ENCODE measurements around the gene ABHD18. TPM values are rescaled to one million over a fixed set of nuclear protein-coding genes. Genes with fewer than 3 reads are reported as not detected.

ABHD18 gene
- polyA plus RNA-seq, 2 of the 4 experiments (the other 2 are of a cell fraction) = 4.5 to 5.1 TPM

DNA sequence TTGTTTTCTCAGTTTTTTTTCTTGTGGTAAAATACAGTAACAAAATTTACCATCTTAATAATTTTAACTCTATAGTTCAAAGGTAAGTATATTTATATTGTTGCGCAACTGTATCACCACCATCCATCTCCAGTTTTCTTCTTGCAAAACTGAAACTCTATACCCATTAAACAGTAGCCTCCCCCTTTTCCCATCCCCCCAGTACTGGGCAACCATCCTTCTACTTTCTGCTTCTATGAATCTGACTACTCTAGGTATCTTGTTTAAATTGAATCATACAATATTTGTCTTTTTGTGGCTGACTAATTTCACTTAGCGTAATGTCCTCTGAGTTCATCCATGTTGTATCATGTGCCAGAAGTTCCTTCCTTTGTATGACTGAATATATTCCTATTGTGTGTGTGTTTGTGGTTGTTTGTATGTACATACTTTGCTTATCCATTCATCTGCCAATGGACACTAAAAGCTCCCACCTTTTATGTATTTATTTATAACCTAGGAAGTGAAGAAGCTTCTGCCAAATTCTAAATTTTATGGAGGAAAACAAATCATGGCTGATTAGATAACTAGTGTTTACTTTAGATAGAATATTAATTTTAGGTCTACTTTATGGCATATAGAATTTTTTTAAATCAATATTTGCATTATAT, 10.0 kb downstream of the ABHD18 start (continued):
- TF ChIP-seq MYC (IDR thresholded peaks at IDR 0.05; ENCODE audit: borderline replicate concordance, low read length) = no peak
- no peak for TF ChIP-seq MAFK (IDR thresholded peaks at IDR 0.05; ENCODE audit: partially characterized antibody)
- TF ChIP-seq NPAS2 (CRISPR knock-in tag; IDR thresholded peaks at IDR 0.05; ENCODE audit: borderline replicate concordance) = no peak

DNA sequence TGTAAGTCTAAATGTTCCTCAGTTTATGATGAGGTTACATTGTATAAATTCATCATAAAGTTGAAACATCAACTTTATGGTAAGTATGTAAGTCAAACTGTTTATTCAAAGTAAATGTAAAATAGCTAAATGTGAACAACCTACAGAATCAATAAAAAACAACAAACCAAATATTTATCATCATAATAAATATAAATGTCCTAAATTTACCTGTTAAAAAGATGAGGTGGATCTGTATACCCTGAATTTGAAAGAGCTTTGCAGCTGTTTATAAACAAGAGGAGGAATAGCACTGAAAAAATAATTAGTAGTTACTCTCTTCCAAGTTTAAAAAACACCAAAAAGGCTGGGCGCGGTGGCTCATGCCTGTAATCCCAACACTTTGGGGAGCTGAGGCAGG, 13.7 kb downstream of the ABHD18 start:
- Histone ChIP-seq H3K27ac (no peak overlapping the region), H3K4me2 (no peak overlapping the region), H3K9me3 (no peaks in the 10 kb centered on the region; the same call in 2 of the 3 replicates), H3K4me3 (no peak overlapping the region), H3K4me1 (peaks cover 18% of the 10 kb centered on the region)
- no peak for FAIRE-seq
- no peak for DNase-seq (ENCODE audit: low read depth in 1 of 2, low spot score in 1 of 2)
- POLR2A ChIA-PET = interaction anchor here (2.0 kb wide), 1 partner anchor 14 kb away, joined by 9 read pairs; the partner anchor contains the start of genes ABHD18 and MFSD8
- no peak for ATAC-seq
- 90% methylated on average over 2 of the region's 2 CpGs for WGBS (ENCODE audit: missing lambda C conversion rate)
- CTCF ChIA-PET = interaction anchor here (1.2 kb wide), 1 partner anchor 19 kb away, joined by 4 read pairs; no protein-coding TSS in a partner anchor
- TF ChIP-seq CBX2 (IDR thresholded peaks at IDR 0.05; ENCODE audit: borderline replicate concordance, low read depth) (no peak), BHLHE40 (IDR thresholded peaks at IDR 0.05; ENCODE audit: low read depth, low read length) (no peak)

DNA sequence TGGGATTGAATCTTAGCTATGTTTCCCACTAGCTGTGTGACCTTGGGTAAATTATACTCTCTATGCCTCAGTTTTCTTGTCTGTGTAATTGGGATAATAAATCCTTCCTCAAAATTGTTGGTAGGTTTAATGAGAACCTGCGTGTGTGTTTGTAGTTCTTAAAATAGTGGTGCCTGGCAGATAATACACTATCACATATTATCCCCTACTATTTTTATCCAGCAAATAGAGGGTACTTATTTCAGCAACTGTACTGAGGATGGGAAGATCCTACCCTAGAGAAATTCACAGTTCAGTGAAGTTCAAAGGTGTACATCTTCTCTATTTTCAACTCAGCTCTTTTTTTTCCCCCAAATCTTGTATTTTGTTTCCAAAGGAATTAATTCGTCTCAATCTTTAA, 17.2 kb downstream of the ABHD18 start:
- POLR2A ChIA-PET = no interaction called here
- Histone ChIP-seq H3K4me3 (no peak overlapping the region), H3K27ac (no peak overlapping the region), H3K4me2 (no peak overlapping the region), H3K9me3 (no peaks in the 10 kb centered on the region; the same call in 2 of the 3 replicates), H3K4me1 (no peaks in the 10 kb centered on the region)
- 93% methylated on average over 2 of the region's 2 CpGs for WGBS (ENCODE audit: missing lambda C conversion rate)
- no peak for FAIRE-seq
- CTCF ChIA-PET = interaction anchor here (1.3 kb wide), 2 partner anchors 17 to 23 kb away, joined by 3 to 4 read pairs; partner anchors contain the start of genes ABHD18 and MFSD8
- no peak for ATAC-seq
- TF ChIP-seq, protein P1, sequence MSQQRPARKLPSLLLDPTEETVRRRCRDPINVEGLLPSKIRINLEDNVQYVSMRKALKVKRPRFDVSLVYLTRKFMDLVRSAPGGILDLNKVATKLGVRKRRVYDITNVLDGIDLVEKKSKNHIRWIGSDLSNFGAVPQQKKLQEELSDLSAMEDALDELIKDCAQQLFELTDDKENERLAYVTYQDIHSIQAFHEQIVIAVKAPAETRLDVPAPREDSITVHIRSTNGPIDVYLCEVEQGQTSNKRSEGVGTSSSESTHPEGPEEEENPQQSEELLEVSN (IDR thresholded peaks at IDR 0.05; ENCODE audit: borderline replicate concordance, low read depth) = no peak
- TF ChIP-seq RARB (CRISPR knock-in tag; IDR thresholded peaks at IDR 0.05) (no peak), KDM1A (IDR thresholded peaks at IDR 0.05; ENCODE audit: low read depth) (no peak), MAX (IDR thresholded peaks at IDR 0.05) (no peak), FOSB (CRISPR knock-in tag; IDR thresholded peaks at IDR 0.05) (no peak), JUN (IDR thresholded peaks at IDR 0.05) (no peak), ZSCAN20 (CRISPR knock-in tag; IDR thresholded peaks at IDR 0.05) (no peak), ATOH8 (CRISPR knock-in tag; IDR thresholded peaks at IDR 0.05; ENCODE audit: low read depth) (no peak), KDM5A (IDR thresholded peaks at IDR 0.05) (no peak), EHF (CRISPR knock-in tag; IDR thresholded peaks at IDR 0.05) (no peak), ESRRA (IDR thresholded peaks at IDR 0.05; ENCODE audit: borderline replicate concordance, low read length) (no peak), ZNF302 (CRISPR knock-in tag; IDR thresholded peaks at IDR 0.05) (no peak), SREBF2 (IDR thresholded peaks at IDR 0.05) (no peak), HOXB13 (CRISPR knock-in tag; IDR thresholded peaks at IDR 0.05; ENCODE audit: low read depth) (no peak), HDAC2 (IDR thresholded peaks at IDR 0.05) (no peak), POLR2A (IDR thresholded peaks at IDR 0.05; ENCODE audit: low read length) (no peak)
- TF ChIP-seq, protein P2, sequence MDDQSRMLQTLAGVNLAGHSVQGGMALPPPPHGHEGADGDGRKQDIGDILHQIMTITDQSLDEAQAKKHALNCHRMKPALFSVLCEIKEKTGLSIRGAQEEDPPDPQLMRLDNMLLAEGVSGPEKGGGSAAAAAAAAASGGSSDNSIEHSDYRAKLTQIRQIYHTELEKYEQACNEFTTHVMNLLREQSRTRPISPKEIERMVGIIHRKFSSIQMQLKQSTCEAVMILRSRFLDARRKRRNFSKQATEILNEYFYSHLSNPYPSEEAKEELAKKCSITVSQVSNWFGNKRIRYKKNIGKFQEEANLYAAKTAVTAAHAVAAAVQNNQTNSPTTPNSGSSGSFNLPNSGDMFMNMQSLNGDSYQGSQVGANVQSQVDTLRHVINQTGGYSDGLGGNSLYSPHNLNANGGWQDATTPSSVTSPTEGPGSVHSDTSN (IDR thresholded peaks at IDR 0.05) = no peak
- TF ChIP-seq, protein P3, sequence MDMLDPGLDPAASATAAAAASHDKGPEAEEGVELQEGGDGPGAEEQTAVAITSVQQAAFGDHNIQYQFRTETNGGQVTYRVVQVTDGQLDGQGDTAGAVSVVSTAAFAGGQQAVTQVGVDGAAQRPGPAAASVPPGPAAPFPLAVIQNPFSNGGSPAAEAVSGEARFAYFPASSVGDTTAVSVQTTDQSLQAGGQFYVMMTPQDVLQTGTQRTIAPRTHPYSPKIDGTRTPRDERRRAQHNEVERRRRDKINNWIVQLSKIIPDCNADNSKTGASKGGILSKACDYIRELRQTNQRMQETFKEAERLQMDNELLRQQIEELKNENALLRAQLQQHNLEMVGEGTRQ (IDR thresholded peaks at IDR 0.05) = no peak
- TF ChIP-seq, protein P4, sequence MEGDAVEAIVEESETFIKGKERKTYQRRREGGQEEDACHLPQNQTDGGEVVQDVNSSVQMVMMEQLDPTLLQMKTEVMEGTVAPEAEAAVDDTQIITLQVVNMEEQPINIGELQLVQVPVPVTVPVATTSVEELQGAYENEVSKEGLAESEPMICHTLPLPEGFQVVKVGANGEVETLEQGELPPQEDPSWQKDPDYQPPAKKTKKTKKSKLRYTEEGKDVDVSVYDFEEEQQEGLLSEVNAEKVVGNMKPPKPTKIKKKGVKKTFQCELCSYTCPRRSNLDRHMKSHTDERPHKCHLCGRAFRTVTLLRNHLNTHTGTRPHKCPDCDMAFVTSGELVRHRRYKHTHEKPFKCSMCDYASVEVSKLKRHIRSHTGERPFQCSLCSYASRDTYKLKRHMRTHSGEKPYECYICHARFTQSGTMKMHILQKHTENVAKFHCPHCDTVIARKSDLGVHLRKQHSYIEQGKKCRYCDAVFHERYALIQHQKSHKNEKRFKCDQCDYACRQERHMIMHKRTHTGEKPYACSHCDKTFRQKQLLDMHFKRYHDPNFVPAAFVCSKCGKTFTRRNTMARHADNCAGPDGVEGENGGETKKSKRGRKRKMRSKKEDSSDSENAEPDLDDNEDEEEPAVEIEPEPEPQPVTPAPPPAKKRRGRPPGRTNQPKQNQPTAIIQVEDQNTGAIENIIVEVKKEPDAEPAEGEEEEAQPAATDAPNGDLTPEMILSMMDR (IDR thresholded peaks at IDR 0.05) = no peak
- no peak for DNase-seq (ENCODE audit: low read depth in 1 of 2, low spot score in 1 of 2)
